Aorta (tissue), 5 donors: ENCODE data around the gene LRRIQ4. TPM values are rescaled to one million over a fixed set of nuclear protein-coding genes. Genes with fewer than 3 reads are reported as not detected.

ENCODE experiments used
- ATAC-seq: fragments of 200-7000 bp; cut with Tn5 transposase; one replicate; pipeline ENCODE4 v1.9.1; 2022; ENCODE audit warnings: moderate library complexity; ENCODE audit not compliant: low FRiP score
- DNase-seq, 2 donors: peaks; one replicate each; pipeline ENCODE4 v3.0.0-alpha.2; 2020
- H3K27ac ChIP-seq, 2 donors: one replicate each; pipeline ENCODE4 v1.5.1; 2013; ENCODE audit warnings: low read length in 2 of 2, mild to moderate bottlenecking in 2 of 2, moderate library complexity in 2 of 2, control low read depth in 1 of 2, inconsistent platforms in 1 of 2, low read depth in 1 of 2
- H3K27me3 ChIP-seq, 2 donors: one replicate each; pipeline ENCODE4 v1.6.1; 2013; ENCODE audit warnings: control low read depth in 1 of 2, low read length in 1 of 2, mild to moderate bottlenecking in 1 of 2, moderate library complexity in 1 of 2; ENCODE audit not compliant: insufficient read depth in 2 of 2, control insufficient read depth in 1 of 2
- H3K36me3 ChIP-seq, 2 donors: one replicate each; pipeline ENCODE4 v1.6.1; 2013; ENCODE audit warnings: control low read depth in 1 of 2, low read length in 1 of 2, mild to moderate bottlenecking in 1 of 2; ENCODE audit not compliant: insufficient read depth in 2 of 2, control insufficient read depth in 1 of 2
- H3K4me1 ChIP-seq, 2 donors: one replicate each; pipeline ENCODE4 v1.6.1; 2013; ENCODE audit warnings: low read length in 2 of 2, control low read depth in 1 of 2, mild to moderate bottlenecking in 1 of 2, moderate library complexity in 1 of 2; ENCODE audit not compliant: insufficient read depth in 2 of 2, control insufficient read depth in 1 of 2
- H3K4me3 ChIP-seq, 2 donors: one replicate each; pipeline ENCODE4 v1.5.1; 2013; ENCODE audit warnings: low read length in 2 of 2, control low read depth in 1 of 2, mild to moderate bottlenecking in 1 of 2
- H3K9me3 ChIP-seq: one replicate; pipeline ENCODE4 v1.6.1; 2013; ENCODE audit warnings: mild to moderate bottlenecking, low read length; ENCODE audit not compliant: control insufficient read depth
- WGBS, 2 donors: extraction: QIAGEN DNeasy Blood & Tissue Kit; methylation state at CpG; one replicate each; pipeline ENCODE4 v1.1.7; 2013; 5-methylcytosine and 5-hydroxymethylcytosine counted together
- intact Hi-C, 2 donors: fragments of 100-400 bp; cut with DNase I; formaldehyde crosslinking; loops; one replicate each; pipeline versions ENCODE4 v1.14.2 to v1.15.0; 2022
- polyA plus RNA-seq, 2 donors: library from polyadenylated mRNA; stranded (reverse); fragments of 200-250 nt; gene quantifications; one replicate each; pipeline ENCODE4 v1.2.3, GENCODE V29; 2013
- total RNA-seq, 2 donors: library from RNA; stranded (reverse); fragmentation: NEBNext Ultra II Directional; extraction: Animal tissue kit (Norgen Biotek cat#: 25700); gene quantifications; one replicate each; pipeline ENCODE4 v1.2.1, GENCODE V29; 2021
- donor health status: healthy with polysubstance abuse.
- donor health status: Bipolar disorder and iron deficiency.
- donor health status: DM: no; HTN: no; CAD: no.
- donor health status: DM: no; HTN: no; CAD: no.
- donor health status: DM: yes; HTN: yes; CAD: no.

Gene LRRIQ4
- total and polyA plus RNA-seq, 4 donors: not detected

GRCh38 chr3:169790687-169791429, 21.8 kb upstream of the LRRIQ4 start:
- no peak overlapping the region for H3K4me3 ChIP-seq
- no peaks in the 10 kb centered on the region for H3K9me3 ChIP-seq
- H3K27me3 ChIP-seq: no peaks in the 10 kb centered on the region
- ATAC-seq (no peak), DNase-seq (no peak)
- H3K36me3 ChIP-seq: peaks cover 3 to 8% of the 10 kb centered on the region in 2 donors
- intact Hi-C loops: no loop called here
- H3K27ac ChIP-seq: no peak overlapping the region
- WGBS, 2 donors: 87 to 91% methylated on average over 4 of the region's 4 CpGs
- no peaks in the 10 kb centered on the region for H3K4me1 ChIP-seq

DNA sequence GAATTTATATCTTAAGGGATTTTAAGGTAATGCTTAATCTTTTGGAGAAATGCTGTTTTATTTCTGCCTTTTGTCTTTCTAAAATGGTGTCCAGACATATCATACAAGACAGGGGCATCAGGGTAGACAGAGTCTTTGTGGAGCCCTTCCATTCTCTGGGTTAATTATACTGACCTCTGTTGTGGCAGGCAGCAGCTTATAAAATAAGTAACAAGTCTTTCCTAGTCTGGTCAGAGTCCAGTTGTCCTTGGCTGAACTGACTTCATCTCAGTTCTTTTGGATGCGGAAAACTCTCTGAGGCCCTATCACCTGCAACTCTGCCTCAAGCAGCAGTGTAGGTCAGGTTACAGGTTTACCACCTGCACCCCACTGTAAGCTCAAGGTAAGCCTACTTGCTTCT, 20.3 kb upstream of the LRRIQ4 start:
- H3K9me3 ChIP-seq: no peaks in the 10 kb centered on the region
- 88 to 97% methylated on average over 1 of the region's 1 CpG for WGBS, 2 donors
- ATAC-seq (no peak), DNase-seq (no peak)
- H3K4me3 ChIP-seq: no peak overlapping the region
- no peaks in the 10 kb centered on the region for H3K27me3 ChIP-seq
- no peaks in the 10 kb centered on the region for H3K4me1 ChIP-seq
- intact Hi-C loops: no loop called here
- no peak overlapping the region for H3K27ac ChIP-seq
- H3K36me3 ChIP-seq: peaks cover 2 to 3% of the 10 kb centered on the region in 2 donors

DNA sequence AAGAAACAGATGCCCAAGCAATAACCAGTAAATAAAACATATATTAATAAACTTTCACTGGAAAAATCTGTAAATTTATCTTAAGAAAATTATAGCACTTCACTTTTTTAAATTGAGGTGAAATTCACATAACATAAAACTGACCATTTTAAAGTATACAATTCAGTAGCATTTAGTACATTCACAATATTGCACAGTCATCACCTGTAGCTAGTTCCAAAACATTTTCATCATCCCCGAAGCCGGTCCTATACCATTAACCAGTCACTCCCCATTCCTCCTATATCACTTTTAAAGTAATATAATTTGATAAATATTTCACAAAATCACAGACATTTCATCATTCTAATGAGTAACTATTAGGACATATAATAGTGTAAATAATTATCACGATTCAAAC, 8.0 kb upstream of the LRRIQ4 start:
- intact Hi-C loops: no loop called here
- 89 to 91% methylated on average over 3 of the region's 3 CpGs for WGBS, 2 donors
- ATAC-seq: no peak
- Histone ChIP-seq H3K4me3 (no peak overlapping the region), H3K27ac (no peak overlapping the region), H3K27me3 (no peaks in the 10 kb centered on the region), H3K9me3 (no peaks in the 10 kb centered on the region), H3K36me3 (peaks cover 0 to 2% of the 10 kb centered on the region in 2 donors), H3K4me1 (no peaks in the 10 kb centered on the region)
- no peak for DNase-seq

- H3K9me3 ChIP-seq: no peaks in the 10 kb centered on the region
- H3K4me1 ChIP-seq: no peaks in the 10 kb centered on the region
- DNase-seq (no peak), ATAC-seq (no peak)
- WGBS, 2 donors: 19 to 25% methylated on average over 2 of the region's 2 CpGs
- H3K27me3 ChIP-seq: no peaks in the 10 kb centered on the region
- no peak overlapping the region for H3K4me3 ChIP-seq
- H3K36me3 ChIP-seq: no peaks in the 10 kb centered on the region
- no peak overlapping the region for H3K27ac ChIP-seq
- intact Hi-C loops: no loop called here
Observed at GRCh38 chr3:169809230-169809795, 3.4 kb upstream of the LRRIQ4 start.

DNA sequence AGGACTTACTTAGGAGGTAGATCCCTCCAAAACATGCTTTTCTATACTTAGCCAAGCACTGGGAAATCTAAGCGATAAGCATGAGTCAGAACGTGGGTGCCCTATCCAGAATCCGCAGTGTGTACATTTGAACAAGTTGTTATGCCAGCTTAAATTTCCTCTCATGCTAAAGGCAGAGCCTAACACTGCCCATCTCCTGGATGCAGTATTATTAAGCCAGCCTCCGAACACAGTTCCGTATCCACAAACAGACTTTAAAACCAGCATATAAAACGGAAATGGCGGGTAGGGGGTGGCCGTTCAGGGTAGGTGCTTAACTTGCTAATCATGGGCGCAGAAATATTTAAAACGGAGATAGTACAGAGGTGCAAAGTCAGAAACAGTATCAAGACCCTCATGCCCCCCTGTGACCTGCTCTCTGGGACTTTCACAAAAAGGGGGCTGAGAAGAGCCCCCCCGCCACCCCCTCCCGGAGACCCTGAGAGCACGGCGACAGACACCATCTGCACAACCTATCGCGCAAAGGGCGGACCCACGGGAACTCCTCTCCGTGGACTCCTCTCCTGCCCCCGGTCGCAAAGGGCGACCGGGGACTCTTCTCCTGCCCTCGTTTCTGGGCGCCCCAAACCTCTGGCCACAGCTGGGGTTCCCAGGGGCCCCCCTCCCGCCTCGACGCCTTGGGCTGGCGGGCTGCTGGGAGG, 889 bp upstream of the LRRIQ4 start:
- Histone ChIP-seq H3K4me1 (no peaks in the 10 kb centered on the region), H3K4me3 (peak overlapping the region; percentile 60 to 81), H3K9me3 (no peaks in the 10 kb centered on the region), H3K27me3 (no peaks in the 10 kb centered on the region), H3K36me3 (no peaks in the 10 kb centered on the region), H3K27ac (peak overlapping the region; percentile 24 to 79)
- DNase-seq (no peak), ATAC-seq (peak; percentile 68)
- intact Hi-C loops: no loop called here
- 0 to 1% methylated on average over 29 of the region's 29 CpGs for WGBS, 2 donors

- ATAC-seq (no peak), DNase-seq (no peak)
- no peaks in the 10 kb centered on the region for H3K36me3 ChIP-seq
- H3K27ac ChIP-seq: no peak overlapping the region
- H3K27me3 ChIP-seq: no peaks in the 10 kb centered on the region
- H3K4me1 ChIP-seq: no peaks in the 10 kb centered on the region
- WGBS, 2 donors: 63 to 81% methylated on average over 8 of the region's 8 CpGs
- intact Hi-C loops: no loop called here
- no peaks in the 10 kb centered on the region for H3K9me3 ChIP-seq
- no peak overlapping the region for H3K4me3 ChIP-seq
Observed at GRCh38 chr3:169813278-169813677, 608 bp downstream of the LRRIQ4 start.

- ATAC-seq: no peak
- Histone ChIP-seq H3K36me3 (no peaks in the 10 kb centered on the region), H3K27me3 (no peaks in the 10 kb centered on the region), H3K9me3 (no peaks in the 10 kb centered on the region), H3K4me1 (no peaks in the 10 kb centered on the region), H3K4me3 (no peak overlapping the region), H3K27ac (no peak overlapping the region)
- DNase-seq: peak in 1 of 2 donors; percentile 51
- 71 to 72% methylated on average over 27 of the region's 27 CpGs for WGBS, 2 donors
- intact Hi-C loops: no loop called here
Observed at GRCh38 chr3:169813757-169814517, 1.3 kb downstream of the LRRIQ4 start.

DNA sequence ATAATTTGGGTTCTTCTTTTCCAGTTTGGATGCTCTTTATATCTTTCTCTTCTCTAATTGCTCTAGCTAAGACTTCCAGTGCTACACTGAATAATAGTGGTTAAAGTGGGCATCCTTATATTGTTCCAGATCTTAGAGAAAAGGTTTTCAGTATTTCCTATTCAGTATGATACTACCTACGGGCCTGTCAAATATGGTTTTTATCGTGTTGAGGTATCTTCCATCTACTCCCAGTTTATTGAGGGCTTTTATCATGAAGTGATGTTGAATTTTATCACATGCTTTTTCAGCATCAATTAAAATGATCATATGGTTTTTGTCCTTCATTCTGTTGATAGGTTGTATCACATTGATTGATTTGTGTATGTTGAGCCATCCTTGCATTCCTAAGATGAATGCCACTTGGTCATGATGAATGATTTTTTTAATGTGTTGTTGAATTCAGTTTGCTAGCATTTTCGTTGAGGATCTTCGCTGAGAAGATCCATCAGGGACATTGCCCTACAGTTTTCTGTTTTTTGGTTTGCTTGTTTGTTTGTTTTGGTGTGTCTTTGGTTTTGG, 3.0 kb downstream of the LRRIQ4 start:
- no peaks in the 10 kb centered on the region for H3K4me1 ChIP-seq
- intact Hi-C loops: no loop called here
- no peak for DNase-seq
- H3K27ac ChIP-seq: no peak overlapping the region
- no peaks in the 10 kb centered on the region for H3K27me3 ChIP-seq
- H3K4me3 ChIP-seq: no peak overlapping the region
- H3K9me3 ChIP-seq: no peaks in the 10 kb centered on the region
- WGBS, 2 donors: 92 to 97% methylated on average over 4 of the region's 4 CpGs
- H3K36me3 ChIP-seq: no peaks in the 10 kb centered on the region
- no peak for ATAC-seq
